ENCODE data around the gene TPM2. TPM values are rescaled to one million over a fixed set of nuclear protein-coding genes. Genes with fewer than 3 reads are reported as not detected.

Gene TPM2
- total RNA-seq, 1 donor from 2014 or later: 2,023 TPM

DNA sequence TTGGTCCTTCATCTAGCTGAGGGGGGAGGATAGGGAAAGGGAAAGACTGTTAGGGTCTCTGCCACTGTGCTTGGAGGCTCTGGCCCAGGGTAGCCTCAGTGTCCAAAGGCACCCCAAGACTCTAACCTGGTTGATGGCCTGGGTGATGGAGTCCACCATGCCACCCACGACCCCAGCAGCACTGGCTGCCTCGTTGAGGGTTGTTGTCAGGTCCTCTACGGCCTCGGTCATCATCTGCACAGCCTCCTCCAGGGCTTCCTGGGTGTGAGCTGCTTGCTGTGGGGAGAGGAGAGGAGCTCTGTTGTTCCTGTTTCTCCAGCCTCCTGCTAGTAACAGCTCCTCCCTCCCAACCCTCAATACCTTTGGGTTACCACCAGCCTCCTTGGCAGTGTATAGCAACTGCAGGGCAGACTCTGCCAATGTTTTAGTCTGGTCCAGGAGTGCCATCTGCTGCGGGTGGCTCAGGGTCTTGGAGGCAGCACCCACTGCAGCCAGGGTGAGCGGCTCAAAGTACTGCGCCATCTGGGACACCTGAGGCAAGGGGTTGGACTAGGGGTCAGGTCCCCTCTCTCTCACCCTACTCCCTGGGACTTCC is 16.2 kb upstream of the TPM2 start:
- Mint-ChIP-seq H3K4me1 (ENCODE audit: low read depth) (no peaks in the 10 kb centered on the region), H3K36me3 (ENCODE audit: low read depth) (peaks cover 65% of the 10 kb centered on the region), H3K27me3 (ENCODE audit: low read depth) (no peaks in the 10 kb centered on the region), H3K27ac (ENCODE audit: unreplicated experiment) (no peak overlapping the region), H3K9me3 (ENCODE audit: low read depth) (no peaks in the 10 kb centered on the region), H3K4me3 (ENCODE audit: unreplicated experiment) (no peak overlapping the region)
- DNase-seq (ENCODE audit: low spot score): no peak
- TF ChIP-seq CTCF (IDR thresholded peaks at IDR 0.05): no peak

DNA sequence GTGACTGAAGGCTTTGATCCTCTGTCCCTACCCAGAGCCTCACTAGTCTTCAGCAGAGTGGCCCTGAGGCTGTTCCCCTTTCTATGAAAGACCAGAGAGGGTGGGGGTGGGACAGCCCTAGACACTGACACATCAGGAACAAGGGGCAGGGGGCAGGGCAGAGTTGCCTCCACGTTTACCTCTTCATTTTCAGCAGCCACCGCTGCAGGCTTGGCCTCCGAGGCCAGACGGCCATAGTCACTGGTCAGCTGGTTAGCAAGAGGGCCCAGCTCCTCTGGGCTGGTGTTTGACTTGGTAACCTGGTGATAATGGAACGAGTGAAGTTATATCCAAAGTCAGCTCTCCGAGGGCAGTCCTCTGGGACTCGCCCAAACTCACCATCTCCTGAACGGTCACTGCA is 15.6 kb upstream of the TPM2 start:
- H3K27ac Mint-ChIP-seq (ENCODE audit: unreplicated experiment): no peak overlapping the region
- TF ChIP-seq CTCF (IDR thresholded peaks at IDR 0.05): no peak
- H3K27me3 Mint-ChIP-seq (ENCODE audit: low read depth): no peaks in the 10 kb centered on the region
- no peak overlapping the region for H3K4me3 Mint-ChIP-seq (ENCODE audit: unreplicated experiment)
- peaks cover 60% of the 10 kb centered on the region for H3K36me3 Mint-ChIP-seq (ENCODE audit: low read depth)
- no peaks in the 10 kb centered on the region for H3K9me3 Mint-ChIP-seq (ENCODE audit: low read depth)
- no peak for DNase-seq (ENCODE audit: low spot score)
- no peaks in the 10 kb centered on the region for H3K4me1 Mint-ChIP-seq (ENCODE audit: low read depth)

- no peak for TF ChIP-seq CTCF (IDR thresholded peaks at IDR 0.05)
- Mint-ChIP-seq H3K27me3 (ENCODE audit: low read depth) (no peaks in the 10 kb centered on the region), H3K9me3 (ENCODE audit: low read depth) (no peaks in the 10 kb centered on the region), H3K4me1 (ENCODE audit: low read depth) (no peaks in the 10 kb centered on the region), H3K36me3 (ENCODE audit: low read depth) (peaks cover 55% of the 10 kb centered on the region), H3K27ac (ENCODE audit: unreplicated experiment) (peak overlapping the region; percentile 65), H3K4me3 (ENCODE audit: unreplicated experiment) (no peak overlapping the region)
- DNase-seq (ENCODE audit: low spot score): no peak
These were observed 14.4 kb upstream of the TPM2 start for GRCh38 chr9:35703906-35704672.

DNA sequence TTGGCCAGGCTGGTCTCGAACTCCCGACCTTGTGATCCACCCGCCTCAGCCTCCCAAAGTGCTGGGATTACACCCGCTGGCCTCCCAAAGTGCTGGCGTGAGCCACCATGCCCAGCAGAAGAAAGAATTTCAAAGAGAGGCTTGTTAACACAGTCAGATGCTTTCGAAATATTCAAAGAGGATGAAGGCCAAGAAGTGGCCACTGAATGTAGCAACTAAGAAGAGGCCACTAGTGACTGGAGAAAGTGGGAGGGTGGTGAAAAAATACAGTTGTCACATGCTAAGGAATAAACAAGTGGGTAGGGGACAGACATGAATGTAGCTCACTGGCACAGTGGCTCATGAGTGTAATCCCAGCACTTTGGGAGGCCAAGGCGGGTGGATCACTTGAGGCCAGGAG is 13.0 kb upstream of the TPM2 start:
- Mint-ChIP-seq H3K36me3 (ENCODE audit: low read depth) (peaks cover 47% of the 10 kb centered on the region), H3K4me3 (ENCODE audit: unreplicated experiment) (no peak overlapping the region), H3K27me3 (ENCODE audit: low read depth) (no peaks in the 10 kb centered on the region), H3K4me1 (ENCODE audit: low read depth) (peaks cover 4% of the 10 kb centered on the region), H3K27ac (ENCODE audit: unreplicated experiment) (no peak overlapping the region), H3K9me3 (ENCODE audit: low read depth) (no peaks in the 10 kb centered on the region)
- no peak for DNase-seq (ENCODE audit: low spot score)
- TF ChIP-seq CTCF (IDR thresholded peaks at IDR 0.05): no peak

GRCh38 chr9:35700942-35701341 is 11.2 kb upstream of the TPM2 start:
- Mint-ChIP-seq H3K9me3 (ENCODE audit: low read depth) (no peaks in the 10 kb centered on the region), H3K27me3 (ENCODE audit: low read depth) (no peaks in the 10 kb centered on the region), H3K36me3 (ENCODE audit: low read depth) (peaks cover 47% of the 10 kb centered on the region), H3K4me1 (ENCODE audit: low read depth) (peaks cover 21% of the 10 kb centered on the region), H3K4me3 (ENCODE audit: unreplicated experiment) (no peak overlapping the region), H3K27ac (ENCODE audit: unreplicated experiment) (no peak overlapping the region)
- TF ChIP-seq CTCF (IDR thresholded peaks at IDR 0.05): no peak
- DNase-seq (ENCODE audit: low spot score): no peak
